Activated T-helper 1 cell treated with Interleukin-2 at 50 U/mL for 16 hours (primary cell): ENCODE data around the gene C3.
A peak's percentile ranks its signal among the peaks of the same experiment; 100 is the strongest.
"Not testable (repeated sequence)": the region's sequence is repeated elsewhere in the genome, so short reads cannot be mapped to it uniquely, and the experiment has no call there.

Source experiments
- DNase-seq: peaks from one replicate; pipeline ENCODE4 v3.0.0-alpha.2; 2020; ENCODE audit warnings: low read depth

C3 gene

DNA sequence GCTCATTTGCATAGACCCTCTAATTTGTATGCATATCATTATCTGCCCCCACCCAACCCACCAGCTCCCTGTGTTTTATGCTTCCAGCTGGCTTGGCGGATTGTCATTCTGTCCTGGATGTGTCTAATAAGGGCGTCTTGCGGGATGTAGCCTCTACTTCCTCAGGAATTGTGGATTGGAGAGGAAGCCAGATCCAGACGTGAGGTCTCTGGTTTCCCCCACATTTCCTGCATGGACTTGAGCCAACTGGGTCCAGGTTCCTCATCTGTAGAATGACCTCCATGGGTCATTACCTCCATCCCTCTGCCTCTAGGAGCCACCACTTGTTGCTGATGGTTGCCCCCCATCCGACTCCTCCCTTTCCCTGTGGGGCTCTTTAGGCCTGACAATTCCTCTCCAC is 57.7 kb downstream of the C3 start:
- DNase-seq, result no peak

GRCh38 chr19:6661509-6662244 is 58.8 kb downstream of the C3 start:
- not testable (repeated sequence) for DNase-seq

DNA sequence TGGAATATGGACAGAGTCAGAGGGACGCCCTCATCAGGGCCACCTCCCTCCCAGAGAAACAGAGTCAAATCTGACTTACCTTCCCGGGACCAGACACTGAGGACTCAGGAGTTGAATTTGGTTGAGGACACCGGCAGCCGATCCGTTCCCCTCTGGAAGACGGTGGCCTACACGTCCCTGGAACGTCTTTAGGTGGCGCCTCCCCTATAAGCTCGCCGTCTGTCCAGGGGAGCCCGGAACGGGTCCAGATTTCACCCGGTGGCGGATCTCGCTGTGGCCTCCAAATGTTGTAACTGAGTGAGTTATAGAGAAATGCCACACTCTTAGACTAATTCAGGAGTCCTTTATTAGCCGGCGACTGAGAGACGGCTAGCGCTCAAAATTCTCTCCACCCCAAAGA is 59.5 kb downstream of the C3 start:
- DNase-seq, result no peak

- DNase-seq, result not testable (repeated sequence)
These were observed 64.1 kb downstream of the C3 start for GRCh38 chr19:6656390-6656789.

- DNase-seq, result no peak
These were observed 65.8 kb downstream of the C3 start for GRCh38 chr19:6654347-6655310.

DNA sequence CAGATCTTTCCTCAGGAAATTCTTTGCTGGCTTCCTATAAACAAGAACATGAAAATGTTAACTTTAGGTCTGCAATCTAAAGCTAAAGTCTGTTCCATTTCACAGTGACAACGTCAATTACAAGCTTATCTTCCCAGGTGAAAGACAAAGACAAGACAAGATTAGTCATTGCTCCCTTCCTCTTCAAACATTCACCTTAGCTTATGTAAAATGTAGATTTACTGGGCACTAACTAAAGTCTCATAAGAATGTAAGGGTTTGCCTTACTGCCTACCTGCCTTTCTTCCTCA is 67.7 kb downstream of the C3 start:
- no peak for DNase-seq

DNA sequence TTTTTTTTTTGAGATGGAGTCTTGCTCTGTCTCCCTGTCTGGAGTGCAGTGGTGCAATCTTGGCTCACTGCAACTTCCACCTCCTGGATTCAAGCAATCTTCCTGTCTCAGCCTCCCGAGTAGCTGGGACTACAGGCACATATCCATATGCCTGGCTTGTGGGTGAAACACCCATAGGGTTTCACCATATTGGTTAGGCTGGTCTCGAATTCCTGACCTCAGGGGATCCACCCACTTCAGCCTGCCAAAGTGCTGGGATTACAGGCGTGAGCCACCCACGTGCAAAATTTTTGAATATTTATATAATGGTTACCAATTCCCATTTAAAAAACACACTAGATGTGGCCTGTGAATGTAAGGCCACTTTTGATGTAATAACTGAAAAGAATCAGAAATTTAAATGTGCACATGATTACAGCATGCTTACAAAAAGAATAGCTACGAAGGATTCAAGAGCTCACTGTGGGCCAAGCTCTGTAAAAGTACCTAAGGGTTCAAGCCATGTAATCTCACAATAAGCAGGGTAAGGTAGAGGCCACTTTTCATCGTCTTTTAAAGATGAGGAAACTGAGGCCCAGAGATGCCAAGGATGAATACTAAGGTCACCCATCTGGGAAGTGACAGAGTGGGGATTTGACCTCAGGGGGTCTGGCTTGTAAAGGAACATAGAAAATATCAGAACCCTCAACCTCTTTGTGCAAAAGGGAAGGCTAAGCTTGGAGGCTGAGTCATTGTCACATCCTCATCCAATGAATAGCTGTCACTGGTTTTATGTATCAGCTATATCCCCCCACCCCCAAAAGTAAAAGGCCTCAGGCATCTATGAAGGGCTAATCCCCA is 68.3 kb downstream of the C3 start:
- DNase-seq, result no peak

DNA sequence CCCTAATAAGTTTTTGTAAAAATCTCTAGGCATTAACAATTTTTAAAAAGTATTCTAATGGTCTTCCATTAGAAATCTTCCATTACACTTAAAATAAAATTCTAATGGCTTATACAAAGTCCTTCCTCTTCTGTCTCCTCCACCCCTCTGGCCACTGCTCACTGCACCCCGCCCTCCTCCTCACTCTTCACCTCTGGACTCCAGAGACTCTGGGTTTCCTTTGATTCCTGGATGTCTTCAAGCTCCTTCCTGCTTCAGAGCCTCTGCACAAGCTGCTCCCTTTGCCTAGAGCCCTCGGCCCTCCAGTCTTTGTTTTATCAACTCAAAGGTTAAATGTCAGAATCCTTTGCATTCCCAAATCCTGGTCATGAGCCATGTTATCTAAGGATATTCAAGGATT is 71.3 kb downstream of the C3 start:
- no peak for DNase-seq

GRCh38 chr19:6648141-6648715 is 72.2 kb downstream of the C3 start:
- no peak for DNase-seq

DNA sequence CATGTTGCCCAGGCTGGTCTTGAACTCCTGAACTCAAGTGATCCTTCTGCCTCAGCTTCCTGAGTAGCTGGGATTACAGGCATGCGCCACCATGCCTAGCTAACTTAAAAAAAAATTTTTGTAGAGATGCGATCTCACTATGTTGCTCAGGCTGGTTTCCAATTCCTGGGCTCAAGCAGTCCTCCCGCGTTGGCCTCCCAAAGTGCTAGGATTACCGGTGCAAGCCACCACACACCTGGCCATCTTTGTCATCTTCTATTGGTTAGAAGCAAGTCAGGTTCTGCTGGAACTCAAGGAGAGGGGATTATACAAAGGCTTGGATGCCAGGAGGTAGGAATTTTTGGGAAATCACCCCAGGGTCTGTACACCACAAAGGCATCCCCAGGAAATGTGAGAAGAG is 75.7 kb downstream of the C3 start:
- DNase-seq, result no peak

GRCh38 chr19:6640333-6640732 is 80.1 kb downstream of the C3 start:
- not testable (repeated sequence) for DNase-seq

DNA sequence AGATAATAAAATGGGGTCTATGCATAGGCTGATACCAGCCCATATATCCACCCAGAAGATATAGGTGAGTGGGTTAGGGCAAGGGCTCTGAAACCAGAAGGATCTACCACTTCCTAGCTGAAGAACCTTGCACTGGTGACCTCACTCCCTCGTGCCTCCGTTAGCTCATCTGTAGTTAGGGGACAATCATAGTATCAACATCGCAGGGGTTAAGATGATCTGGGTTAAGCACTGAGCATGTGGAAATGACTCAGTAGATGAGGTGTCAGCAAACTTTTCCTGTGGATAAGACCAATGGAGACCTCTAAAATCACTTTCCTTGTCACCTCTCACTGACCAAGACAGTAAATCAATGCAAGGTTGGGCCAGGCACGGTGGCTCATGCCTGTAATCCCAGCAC is 81.0 kb downstream of the C3 start:
- no peak for DNase-seq

DNA sequence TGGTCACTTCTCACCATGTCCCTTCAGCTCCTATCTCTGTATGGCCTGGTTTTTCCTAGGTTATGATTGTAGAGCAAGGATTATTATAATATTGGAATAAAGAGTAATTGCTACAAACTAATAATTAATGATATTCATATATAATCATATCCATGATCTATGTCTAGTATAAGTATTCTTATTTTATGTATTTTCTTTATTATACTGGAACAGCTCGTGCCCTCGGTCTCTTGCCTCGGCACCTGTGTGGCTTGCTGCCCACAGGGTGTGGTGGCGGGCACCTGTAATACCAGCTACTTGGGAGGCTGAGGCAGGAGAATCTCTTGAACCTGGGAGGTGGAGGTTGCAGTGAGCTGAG is 87.0 kb downstream of the C3 start:
- not testable (repeated sequence) for DNase-seq

- not testable (repeated sequence) for DNase-seq
These were observed 87.5 kb downstream of the C3 start for GRCh38 chr19:6632747-6633455.

- DNase-seq, result peak; percentile 53
These were observed 88.3 kb downstream of the C3 start for GRCh38 chr19:6632002-6632621.
